Erythroblast (primary cell): ENCODE results near the gene ELFN2.
A peak's percentile ranks its signal among the peaks of the same experiment; 100 is the strongest.
"Not testable (repeated sequence)": the region's sequence is repeated elsewhere in the genome, so short reads cannot be mapped to it uniquely, and the experiment has no call there.

Experiments
- DNase-seq, 2 experiments: peaks; one replicate each; lab custom pipeline; 2025; lab: John Stamatoyannopoulos, UW
- GATA1 ChIP-seq: IDR thresholded peaks from 2 replicates; pipeline ENCODE4 v1.6.1; 2011; ENCODE audit warnings: low read depth, mild to moderate bottlenecking, control low read depth, low read length, moderate library complexity
- POLR2A ChIP-seq: IDR thresholded peaks from 2 replicates; pipeline ENCODE4 v1.6.1; 2011; ENCODE audit warnings: mild to moderate bottlenecking, low read length

The ELFN2 gene

DNA sequence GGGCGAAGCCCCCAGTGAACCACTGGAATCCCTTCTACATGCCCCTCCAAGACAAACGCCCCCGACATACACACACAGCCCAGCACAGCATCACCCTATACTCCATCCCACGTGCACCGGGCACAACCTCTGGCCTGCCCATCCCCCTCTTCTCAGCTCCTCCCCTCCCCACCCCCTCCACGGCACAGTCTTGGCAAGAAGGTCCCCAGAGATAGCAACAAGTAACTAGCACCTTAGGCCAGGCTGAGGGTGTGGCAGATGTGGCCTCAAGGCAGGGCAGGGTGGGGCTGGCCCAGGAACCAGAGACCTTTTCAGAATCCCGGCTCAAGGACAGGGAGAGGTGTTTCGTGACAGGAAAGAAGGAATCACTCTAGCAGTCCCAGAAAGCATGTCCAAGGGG is 90.7 kb downstream of the ELFN2 start:
- peak; percentile 15 to 42 for DNase-seq
- TF ChIP-seq GATA1 (no peak), POLR2A (no peak)

DNA sequence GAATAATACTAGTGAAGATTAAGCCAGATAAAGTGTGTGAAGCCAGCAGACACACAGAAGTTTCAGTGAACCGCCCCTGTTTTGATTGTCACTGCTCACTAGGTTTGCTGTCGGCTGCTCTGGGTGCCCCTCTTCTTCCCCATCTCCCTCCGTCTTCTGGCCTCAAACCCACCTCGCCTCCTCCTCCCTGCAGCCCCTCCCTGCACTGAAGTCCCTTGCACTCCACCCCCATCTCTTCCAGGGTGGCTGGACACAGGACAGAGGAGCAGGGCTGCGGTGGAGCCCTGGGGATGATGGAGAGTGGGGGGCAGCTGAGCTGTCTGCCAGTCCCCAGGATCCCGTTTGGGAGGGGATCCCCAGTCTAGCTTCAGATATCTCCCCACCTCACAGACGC is 91.5 kb downstream of the ELFN2 start:
- no peak for DNase-seq
- TF ChIP-seq POLR2A (no peak), GATA1 (no peak)

DNA sequence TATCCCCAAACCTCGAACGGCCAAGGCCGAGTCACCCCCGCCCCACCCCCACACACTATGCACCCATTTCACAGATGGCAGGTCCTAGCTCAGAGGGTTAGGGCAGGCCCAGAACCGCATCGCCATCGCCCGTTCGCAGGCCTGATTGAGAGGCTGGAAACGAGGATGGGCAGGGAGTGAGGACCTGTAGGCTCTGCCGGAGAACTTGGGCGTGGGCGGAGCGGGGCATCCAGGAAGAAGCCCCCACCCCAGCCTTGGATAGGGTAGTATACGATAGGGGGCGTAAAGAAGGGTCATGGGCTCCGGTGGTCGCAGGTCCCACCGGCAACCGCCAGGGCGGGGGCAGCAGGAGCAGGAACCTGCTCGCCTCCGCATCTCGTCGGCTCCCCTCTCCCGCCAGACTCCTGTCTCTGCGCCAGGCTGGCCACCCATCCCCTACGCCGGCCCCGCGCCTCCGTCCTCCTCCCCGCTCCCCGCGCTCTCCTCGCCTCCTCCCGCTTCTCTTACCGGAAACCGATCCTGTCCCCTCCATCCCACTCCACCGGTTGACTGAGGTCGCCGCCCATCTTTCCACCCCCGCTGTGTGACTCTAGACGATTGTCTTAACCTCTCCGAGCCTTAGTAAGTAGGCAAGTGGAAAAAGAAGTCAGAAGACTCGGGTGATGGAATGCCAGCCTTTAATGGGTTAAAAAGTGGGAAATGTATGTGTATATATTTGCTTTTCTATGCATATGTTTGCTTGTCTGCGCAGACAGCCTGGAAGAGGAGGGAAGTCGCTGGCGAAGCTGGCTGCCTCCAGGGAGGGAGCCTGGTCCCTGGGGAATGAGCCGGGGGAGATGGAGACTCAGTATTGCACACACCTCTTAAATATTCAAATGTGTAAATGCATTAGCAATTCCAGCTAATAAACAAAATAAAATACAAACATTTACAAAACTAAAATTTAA is 92.1 kb downstream of the ELFN2 start:
- DNase-seq, result no peak
- TF ChIP-seq POLR2A (no peak), GATA1 (no peak)

DNA sequence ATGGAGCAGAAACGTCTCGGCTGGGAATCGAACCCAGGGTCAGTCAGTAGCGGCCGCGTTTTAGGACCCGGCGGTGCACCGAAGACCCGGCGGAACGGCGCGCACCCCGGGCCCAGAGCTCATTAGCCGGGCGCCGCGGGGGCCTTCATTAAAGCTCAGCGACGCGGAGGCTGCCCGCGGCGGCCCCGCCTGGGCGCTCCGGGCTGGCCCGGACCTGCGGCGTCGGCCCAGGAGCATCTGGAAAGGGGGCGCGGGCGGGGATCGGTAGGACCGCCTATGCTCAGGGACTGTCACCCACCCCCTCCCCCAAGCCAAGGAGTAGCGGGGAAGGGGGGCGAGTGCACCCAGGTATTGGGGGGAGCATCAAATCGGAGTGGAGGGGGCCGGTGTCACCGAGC is 92.8 kb downstream of the ELFN2 start:
- no peak for TF ChIP-seq POLR2A
- no peak for TF ChIP-seq GATA1
- no peak for DNase-seq

DNA sequence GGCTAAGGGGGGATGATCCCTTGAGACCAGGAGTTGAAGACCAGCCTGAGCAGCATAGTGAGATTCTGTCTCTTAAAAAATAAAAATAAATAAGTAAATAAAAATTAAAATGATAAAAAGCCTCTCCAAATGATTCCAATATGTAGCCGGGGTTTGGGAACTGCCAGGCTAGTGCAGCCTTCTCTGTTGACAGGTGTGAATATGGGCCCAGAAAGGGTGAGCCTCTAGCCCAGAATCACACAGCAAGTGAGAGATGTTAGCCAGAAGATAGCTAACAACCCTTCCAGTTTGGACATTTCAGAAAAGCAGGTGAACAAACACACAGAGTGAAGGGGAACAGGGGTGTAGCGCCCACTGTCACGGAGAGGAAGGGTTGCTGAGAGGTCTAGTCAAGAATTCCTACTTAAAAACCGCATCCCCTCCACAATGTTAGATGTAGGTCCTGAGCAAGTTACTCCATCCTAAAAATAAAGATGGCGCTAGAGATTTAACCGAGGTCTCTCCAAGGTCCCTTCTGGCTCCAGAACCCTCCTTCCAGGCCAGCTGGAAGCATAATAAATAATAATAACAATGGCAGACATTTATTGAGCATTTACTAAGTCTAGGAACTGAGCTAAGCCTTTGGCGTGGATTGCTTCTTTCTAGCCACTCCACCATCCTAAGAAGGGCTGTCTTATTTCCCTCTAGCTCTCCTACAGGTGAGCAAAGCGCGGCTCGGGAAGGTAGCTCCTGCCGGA is 93.4 kb downstream of the ELFN2 start:
- TF ChIP-seq POLR2A, result no peak
- no peak for TF ChIP-seq GATA1
- DNase-seq, result no peak

DNA sequence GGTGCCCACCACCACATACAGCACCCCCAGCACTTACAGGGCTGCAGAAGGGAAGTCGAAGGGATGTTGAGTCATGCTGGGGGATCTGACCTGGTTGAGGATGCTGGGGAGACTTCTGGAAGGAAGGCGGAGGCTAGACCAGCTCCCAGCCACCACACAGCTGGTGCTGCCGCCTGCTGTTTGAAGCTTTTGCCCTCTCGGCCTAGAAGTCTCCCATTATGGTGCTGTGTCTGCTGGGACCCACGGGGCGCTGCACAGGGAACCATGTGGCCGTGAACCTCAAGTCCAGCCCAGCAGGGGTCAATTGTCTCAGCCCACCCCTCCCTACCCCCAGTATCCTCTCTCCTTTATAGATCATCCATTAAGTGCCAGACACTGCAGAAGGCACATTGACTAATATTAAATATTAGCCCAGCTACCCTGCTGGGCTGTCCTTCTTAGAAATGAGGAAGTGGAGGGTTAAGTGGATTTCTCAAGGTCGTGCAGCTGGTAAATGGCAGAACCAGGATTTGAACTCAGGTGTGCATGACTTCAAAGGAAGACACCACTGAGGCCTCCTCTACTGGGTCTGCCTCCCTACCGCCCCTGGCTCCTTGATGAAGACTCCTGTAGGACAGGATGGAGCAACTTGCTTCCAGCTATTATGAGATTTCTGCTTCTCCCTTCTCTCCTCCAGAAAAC is 95.3 kb downstream of the ELFN2 start:
- no peak for DNase-seq
- TF ChIP-seq GATA1 (no peak), POLR2A (no peak)

DNA sequence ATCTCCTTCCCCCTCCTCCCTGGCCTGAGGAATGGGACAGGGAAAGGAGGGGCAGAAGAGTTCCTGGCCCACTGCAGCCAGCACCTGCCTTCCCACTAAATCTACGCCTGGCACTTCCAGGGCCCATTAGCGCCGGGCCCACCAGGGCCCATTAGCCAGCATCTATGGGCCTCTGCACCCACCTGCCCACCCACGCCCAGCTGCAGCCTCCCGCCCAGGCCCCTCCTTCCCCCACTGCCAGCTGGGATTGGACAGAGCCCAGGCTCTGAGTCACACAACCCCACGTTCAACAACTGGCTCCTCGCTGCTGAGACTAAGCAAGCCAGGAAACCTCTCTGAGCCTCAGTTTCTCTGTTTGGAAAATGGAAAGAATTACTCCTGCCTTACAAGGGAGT is 96.2 kb downstream of the ELFN2 start:
- no peak for TF ChIP-seq GATA1
- TF ChIP-seq POLR2A, result no peak
- no peak for DNase-seq

DNA sequence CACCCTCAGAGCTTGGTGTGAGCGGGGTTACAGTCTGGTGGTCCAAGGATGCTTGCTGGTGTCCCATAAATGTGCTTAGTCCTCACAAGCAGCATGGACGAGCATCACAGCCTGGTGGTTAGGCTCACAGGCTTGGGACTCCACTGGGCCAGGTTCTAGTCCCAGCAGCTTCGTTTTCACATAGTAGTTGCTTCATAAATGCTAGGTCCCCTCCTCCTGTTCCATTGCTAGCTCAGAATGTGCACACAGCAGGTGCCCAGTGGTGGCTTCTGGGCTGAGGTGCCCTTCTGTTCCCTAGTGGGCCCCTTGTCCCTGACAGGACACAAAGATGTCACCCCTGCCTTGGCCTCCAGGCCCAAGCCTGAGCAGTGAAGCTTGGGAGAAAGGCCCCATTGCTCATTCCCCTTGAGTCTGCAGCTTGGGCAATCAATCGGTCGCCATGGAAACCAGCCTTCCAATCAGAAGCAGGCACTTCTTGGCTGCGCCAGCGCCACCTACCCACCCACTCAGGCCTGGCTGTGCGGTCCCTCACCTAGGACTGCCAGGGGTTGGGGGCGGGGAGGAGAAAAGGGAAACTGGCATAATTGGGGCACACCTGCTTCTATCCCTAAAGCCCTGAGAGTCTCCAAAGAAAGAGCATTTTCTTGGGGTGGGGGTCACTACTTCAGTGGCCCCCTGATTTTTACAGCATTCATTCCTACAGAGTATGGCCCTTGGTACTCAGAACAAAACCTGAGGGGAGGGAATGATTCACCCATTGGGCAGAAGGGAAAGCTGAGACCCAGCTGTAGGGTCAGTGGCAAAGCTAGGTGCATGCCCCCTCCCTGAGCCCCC is 96.9 kb downstream of the ELFN2 start:
- peak; percentile 66 to 72 for DNase-seq
- TF ChIP-seq POLR2A (no peak), GATA1 (no peak)

DNA sequence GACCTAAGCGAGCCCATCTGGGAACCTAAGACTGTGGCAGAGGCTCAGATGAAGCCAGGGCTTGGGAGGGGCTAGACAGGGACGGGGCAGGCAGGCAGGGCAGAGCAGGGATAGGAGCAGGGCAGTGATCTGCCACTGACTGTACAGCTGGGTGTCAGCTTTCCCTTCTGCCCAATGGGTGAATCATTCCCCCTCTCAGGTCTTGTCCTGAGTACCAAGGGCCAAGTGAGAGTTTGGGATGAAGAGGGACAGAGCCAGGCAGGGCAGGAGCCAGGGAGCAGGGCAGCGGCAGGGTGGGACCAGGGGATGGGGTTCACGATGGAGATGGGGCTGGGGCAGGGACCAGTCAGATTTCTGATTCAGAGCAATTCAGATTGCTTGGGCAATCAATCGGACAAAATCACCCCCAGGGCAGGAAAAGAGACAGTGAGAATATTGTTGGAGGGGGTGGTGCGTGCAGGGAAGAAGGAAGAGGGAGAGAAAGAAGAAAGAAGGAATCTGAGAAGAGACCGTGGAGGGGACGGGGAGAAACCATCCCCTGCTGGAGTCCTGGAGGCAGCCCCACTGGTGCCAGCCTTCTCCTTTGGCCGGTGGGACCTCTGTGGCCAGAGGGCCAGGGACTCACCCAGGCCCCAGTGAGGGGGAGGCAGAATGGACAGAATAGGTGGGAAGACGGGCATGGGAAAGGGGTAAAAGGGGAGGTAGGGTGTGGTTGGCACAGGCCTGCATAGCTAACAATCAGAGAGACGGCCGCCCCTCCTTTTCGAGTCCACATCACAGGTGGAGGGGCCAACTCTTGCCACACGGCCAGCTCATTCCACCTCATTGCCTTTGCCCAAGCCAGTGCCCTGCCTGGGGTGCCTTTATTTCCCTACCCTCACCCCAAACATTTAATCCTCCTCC is 97.8 kb downstream of the ELFN2 start:
- no peak for TF ChIP-seq POLR2A
- TF ChIP-seq GATA1, result no peak

DNA sequence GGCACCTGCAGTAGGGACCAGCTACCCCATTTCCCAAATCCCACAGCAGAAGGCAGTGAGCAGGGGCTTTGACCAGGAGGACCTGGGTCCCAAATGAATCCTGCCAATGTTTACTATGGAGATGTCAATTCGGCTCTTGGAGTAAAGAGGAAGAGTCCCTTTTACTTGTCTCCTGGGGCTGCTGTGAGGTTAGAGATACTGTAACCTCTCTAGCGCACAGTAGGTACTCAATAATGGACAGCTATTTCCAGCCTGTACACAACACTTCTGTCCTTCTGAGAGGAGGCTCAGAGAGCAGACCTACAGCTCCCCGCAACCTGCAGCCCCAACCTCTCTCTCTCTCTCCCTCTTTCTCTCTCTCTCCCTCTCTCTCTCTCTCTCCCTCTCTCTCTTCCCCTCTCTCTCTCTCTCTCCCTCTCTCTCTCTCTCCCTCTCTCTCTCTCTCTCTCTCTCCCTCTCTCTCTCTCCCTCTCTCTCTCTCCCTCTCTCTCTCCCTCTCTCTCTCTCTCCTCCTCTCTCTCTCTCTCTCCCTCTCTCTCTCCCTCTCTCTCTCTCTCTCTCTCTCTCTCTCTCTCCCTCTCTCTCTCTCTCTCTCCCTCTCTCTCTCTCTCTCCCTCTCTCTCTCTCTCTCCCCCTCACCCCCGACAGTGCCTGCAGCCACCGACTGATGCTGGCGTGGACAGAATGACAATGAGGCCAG is 98.6 kb downstream of the ELFN2 start:
- DNase-seq, result not testable (repeated sequence)

More for the DNA sequence above, 97.8 kb downstream of the ELFN2 start:
- no peak for DNase-seq

DNA sequence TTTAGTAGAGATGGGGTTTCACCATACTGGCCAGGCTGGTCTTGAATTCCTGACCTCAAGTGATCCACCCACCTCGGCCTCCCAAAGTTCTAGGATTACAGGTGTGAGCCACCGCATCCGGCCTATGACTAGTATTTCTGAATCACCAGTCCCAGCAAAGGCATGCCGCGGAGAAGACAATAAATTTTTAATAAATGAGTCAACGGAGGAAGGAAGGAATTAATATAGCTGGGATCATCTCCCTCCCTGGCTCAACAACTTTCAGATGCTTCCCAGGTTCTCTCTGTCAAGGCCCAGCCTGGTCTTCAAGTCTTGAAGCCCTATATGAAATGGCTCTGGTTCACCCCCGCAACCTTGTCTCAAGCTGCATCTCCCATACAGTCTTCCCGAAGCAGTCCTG is 99.3 kb downstream of the ELFN2 start:
- TF ChIP-seq POLR2A (no peak), GATA1 (no peak)
- no peak for DNase-seq

DNA sequence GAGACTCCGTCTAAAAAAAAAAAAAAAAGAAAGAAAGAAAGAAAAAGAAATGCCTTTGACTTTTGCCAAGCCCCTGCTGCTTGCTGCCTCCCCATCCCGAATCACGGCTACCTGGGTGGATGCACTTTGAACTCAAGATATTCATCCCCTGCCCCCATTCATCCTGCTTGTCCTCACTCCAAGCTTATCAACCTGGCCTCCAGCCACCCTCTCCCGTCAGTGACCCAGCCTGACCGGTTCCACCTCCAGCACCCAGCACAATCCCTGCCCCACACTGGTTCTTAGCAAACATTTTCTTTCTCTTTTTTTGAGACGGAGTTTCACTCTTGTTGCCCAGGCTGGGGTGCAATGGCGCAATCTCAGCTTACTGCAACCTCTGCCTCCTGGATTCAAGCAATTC is 100.6 kb downstream of the ELFN2 start:
- DNase-seq, result no peak
- TF ChIP-seq GATA1 (no peak), POLR2A (no peak)
